Epithelial cell of prostate (primary cell): ENCODE measurements around the gene PPP2R2B.

Source experiments
- DNase-seq: peaks from one replicate; pipeline ENCODE4 v3.0.0-alpha.2; 2011; ENCODE audit warnings: low read depth, low spot score
- H3K27ac ChIP-seq: fragments of 450-650 bp; 2 replicates; pipeline ENCODE4 v1.5.1; 2017; ENCODE audit warnings: mild to moderate bottlenecking

PPP2R2B gene

DNA sequence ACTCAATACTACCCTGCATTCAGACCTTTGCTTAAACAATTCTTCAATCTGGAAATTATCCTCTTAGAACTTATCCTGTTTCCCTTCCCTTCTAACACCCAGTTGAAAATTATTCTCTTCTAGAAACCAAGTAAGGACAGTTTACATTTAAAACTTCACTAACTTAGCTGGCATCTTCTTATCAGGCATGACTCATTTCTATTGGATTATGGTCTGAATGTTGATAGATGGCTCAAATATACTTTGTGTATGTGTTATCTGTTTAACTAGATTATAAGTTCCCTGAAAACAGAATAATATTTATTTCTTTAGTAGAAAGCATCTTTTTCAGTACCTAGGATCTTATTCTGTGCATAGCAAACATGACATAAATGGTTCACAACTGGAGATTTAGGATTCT, 161.9 kb downstream of the PPP2R2B start:
- no peak overlapping the region for H3K27ac ChIP-seq
- DNase-seq, result no peak

DNA sequence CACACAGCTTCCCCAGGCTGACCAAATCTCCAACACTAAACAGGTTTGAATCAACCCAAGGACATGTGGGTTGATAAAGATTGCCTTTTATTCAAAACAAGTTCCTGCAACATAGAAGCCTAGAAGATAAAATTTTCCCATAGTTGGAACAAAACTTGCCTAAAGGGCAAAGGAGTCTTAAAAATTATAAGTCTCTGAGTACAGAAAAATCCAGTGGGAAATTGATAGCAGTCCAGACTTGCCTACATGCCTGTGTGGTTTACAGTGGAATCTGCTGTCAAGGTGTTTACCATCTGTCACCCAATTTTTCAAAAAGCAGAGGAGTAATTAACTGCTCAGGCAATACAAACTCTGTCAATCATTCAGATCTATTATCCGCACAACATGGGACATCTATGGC, 168.2 kb downstream of the PPP2R2B start:
- DNase-seq, result no peak
- peak overlapping the region; percentile 18 for H3K27ac ChIP-seq

GRCh38 chr5:146707316-146707715, 171.2 kb downstream of the PPP2R2B start:
- DNase-seq, result no peak
- H3K27ac ChIP-seq, result no peak overlapping the region

GRCh38 chr5:146706321-146706972, 172.1 kb downstream of the PPP2R2B start:
- DNase-seq, result no peak
- no peak overlapping the region for H3K27ac ChIP-seq

GRCh38 chr5:146704949-146705665, 173.4 kb downstream of the PPP2R2B start:
- peak overlapping the region; percentile 70 for H3K27ac ChIP-seq
- no peak for DNase-seq

DNA sequence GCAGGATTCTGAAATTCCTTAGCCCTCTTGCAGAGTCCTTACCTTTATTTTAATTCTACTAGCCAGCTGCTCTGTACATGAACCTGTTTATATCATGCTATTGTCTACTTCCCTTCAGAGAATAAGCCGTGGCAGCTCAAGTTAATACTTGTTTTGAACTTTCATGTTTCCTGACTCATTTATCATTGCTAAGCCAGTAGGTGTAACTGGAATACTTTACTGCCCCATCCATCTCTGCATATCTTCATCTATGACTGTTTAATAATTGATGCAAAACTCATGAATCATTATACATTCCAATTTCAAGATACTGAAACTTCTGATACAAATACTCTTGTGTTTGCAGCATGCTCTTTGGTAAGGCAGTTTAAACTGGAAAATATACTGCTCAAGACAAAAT, 174.7 kb downstream of the PPP2R2B start:
- H3K27ac ChIP-seq, result peak overlapping the region; percentile 70
- peak; percentile 84 for DNase-seq

DNA sequence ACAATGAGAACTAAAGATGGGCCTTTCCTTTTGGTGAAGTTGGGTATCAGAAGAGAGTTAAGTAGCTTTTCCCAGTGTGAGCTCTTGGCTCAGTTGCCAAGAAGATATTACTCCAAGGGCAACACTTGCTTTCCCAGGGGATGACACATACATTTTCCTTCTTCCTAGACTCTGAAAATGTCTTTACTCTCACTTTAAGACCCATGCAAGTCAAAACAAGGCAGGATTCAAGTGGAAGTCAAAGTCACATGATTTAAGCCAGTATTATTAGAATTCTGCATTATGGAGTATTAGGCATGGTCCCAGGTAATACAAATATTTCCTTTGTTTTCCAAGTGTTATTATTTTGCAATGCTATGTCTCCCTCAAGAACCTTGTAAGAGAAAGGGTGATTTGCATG, 175.1 kb downstream of the PPP2R2B start:
- H3K27ac ChIP-seq, result peak overlapping the region; percentile 70
- DNase-seq, result peak; percentile 29

- H3K27ac ChIP-seq, result no peak overlapping the region
- DNase-seq, result no peak
Observed at GRCh38 chr5:146699664-146700418, 178.7 kb downstream of the PPP2R2B start.

DNA sequence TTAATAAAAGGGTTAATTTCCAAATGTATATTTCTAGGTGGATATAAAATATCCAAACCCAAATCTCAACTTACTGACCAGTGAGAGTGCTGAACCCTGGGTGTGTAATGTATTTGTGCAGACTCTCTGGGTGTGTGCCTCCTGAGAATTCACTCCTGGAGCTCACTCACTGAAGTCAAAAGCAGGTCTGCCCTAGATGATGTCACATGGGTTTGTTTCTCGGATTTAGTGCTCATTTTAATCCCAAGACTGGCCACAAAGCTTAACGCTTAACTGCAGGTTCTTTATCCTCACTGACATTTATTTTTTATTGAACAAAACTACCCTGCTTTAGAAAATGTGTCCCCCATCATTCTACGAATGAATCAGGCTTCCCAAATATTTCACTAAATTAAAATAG, 179.4 kb downstream of the PPP2R2B start:
- H3K27ac ChIP-seq, result no peak overlapping the region
- DNase-seq, result no peak

DNA sequence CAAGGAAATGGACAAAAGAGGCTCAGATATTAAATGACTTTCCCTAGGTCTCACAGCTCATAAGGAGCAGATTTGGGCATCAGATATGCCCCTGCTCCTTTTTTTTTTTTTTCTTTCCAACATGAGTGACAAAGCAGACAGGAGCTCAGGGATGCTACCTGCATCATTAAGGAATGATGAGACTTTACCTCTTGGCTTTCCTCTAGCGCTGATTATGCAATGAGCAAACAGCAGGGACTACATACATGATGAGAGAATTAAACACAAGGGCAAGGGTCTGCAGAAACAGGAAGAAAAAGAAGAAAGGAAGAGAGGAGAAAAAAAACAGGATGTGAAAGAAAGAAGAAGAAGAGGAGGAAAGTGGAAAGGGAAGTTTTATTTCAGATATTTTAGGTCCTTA, 179.9 kb downstream of the PPP2R2B start:
- no peak for DNase-seq
- H3K27ac ChIP-seq, result no peak overlapping the region

GRCh38 chr5:146697211-146697610, 181.3 kb downstream of the PPP2R2B start:
- H3K27ac ChIP-seq, result no peak overlapping the region

GRCh38 chr5:146695646-146696045, 182.9 kb downstream of the PPP2R2B start:
- no peak for DNase-seq

More at GRCh38 chr5:146697211-146697610, 181.3 kb downstream of the PPP2R2B start:
- DNase-seq, result no peak

GRCh38 chr5:146690880-146691355, 187.6 kb downstream of the PPP2R2B start:
- H3K27ac ChIP-seq, result no peak overlapping the region
- DNase-seq, result no peak

More at GRCh38 chr5:146695646-146696045, 182.9 kb downstream of the PPP2R2B start:
- no peak overlapping the region for H3K27ac ChIP-seq

- H3K27ac ChIP-seq, result no peak overlapping the region
- DNase-seq, result no peak
Observed at GRCh38 chr5:146687630-146688029, 190.9 kb downstream of the PPP2R2B start.

DNA sequence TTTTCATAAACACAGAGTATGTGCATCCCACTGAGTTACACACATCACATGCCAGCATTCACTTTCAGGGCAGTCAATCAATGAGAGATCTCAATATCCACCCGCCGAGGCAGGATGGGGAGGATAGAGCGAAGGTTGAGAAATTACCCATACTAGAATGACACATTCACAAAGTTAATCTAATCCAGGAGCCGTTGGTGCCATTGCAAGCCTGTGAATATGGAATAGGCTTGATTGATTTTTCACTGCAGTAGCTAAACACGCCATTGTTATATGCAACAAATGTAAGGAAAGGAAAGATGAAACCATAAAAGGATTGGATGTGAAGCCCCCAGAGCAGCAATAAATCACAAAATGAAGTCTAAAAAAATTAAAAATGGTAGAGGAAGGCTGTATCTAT, 194.7 kb downstream of the PPP2R2B start:
- no peak overlapping the region for H3K27ac ChIP-seq
- DNase-seq, result no peak

DNA sequence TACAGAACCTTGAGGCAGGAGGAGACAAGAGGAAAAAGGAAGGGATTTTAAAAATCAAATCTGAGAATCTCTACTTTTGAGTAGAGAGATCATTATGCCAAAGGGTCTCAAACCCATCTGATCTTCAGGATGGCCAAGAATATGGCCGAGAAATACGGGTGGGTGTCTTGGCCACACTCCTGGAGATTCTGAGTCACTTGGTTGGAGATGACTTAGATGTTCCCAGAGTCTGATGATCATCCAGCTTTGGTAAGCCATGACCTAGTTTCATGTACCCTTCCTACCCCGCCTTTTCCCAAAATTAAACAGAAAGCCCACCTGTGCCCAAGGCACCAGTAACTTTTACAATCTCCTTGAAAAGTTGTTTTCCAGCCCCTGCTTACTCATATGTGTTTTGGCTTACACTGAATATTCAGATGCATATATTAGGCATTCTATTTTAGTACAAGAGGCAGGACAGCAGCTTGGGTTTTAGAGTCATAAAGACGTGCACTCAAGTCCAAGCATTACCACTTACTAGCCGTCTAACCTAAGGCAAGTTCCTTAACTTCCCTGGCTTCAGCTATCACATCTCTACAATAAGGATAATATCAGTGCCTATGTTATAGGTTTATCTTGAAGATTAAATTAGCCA, 195.5 kb downstream of the PPP2R2B start:
- DNase-seq, result no peak
- H3K27ac ChIP-seq, result no peak overlapping the region

GRCh38 chr5:146681585-146682105, 196.9 kb downstream of the PPP2R2B start:
- no peak overlapping the region for H3K27ac ChIP-seq
- DNase-seq, result no peak

- no peak overlapping the region for H3K27ac ChIP-seq
- DNase-seq, result peak; percentile 27
Observed at GRCh38 chr5:146680846-146681584, 197.5 kb downstream of the PPP2R2B start.

DNA sequence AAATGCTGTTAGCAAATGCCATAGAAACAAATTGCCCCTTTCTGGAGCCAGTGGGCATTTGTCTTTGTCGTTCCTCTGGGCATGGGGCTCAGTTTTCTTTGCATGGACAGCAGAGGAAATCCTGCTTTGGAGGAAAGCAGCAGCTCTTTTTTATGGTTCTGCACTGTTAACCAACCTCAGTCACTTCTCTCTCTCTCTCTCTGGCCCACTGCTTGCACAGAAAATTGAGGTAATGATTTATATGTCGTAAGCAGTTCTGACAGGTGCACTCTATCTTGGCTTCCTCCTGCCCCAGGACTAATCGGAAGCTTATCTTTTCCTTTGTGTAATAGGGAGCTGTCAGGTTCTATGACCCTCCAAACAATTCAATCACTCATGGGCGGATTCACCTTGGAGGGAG, 202.9 kb downstream of the PPP2R2B start:
- H3K27ac ChIP-seq, result no peak overlapping the region
- DNase-seq, result no peak

GRCh38 chr5:146672866-146673265, 205.7 kb downstream of the PPP2R2B start:
- H3K27ac ChIP-seq, result no peak overlapping the region
- no peak for DNase-seq
